Breast epithelium (tissue), 3 donors: ENCODE measurements around the gene MOGAT3.

Experiments
- POLR2A ChIP-seq: fragments of 450-650 bp; IDR thresholded peaks from one replicate; pipeline ENCODE4 v1.6.1; 2016; ENCODE audit warnings: antibody characterized with exemption, mild to moderate bottlenecking, moderate library complexity
- POLR2AphosphoS5 ChIP-seq, 3 donors: sonication (generic); formaldehyde crosslinking; IDR thresholded peaks; one replicate each; pipeline ENCODE4 v1.6.1; 2017; ENCODE audit warnings: antibody characterized with exemption in 3 of 3
- TF ChIP-seq, protein P1 (sequence below), 3 donors: fragments of 450-650 bp; IDR thresholded peaks; one replicate each; pipeline ENCODE4 v1.5.1; 2016 to 2017; ENCODE audit warnings: antibody characterized with exemption in 3 of 3, mild to moderate bottlenecking in 3 of 3, moderate library complexity in 3 of 3

DNA sequence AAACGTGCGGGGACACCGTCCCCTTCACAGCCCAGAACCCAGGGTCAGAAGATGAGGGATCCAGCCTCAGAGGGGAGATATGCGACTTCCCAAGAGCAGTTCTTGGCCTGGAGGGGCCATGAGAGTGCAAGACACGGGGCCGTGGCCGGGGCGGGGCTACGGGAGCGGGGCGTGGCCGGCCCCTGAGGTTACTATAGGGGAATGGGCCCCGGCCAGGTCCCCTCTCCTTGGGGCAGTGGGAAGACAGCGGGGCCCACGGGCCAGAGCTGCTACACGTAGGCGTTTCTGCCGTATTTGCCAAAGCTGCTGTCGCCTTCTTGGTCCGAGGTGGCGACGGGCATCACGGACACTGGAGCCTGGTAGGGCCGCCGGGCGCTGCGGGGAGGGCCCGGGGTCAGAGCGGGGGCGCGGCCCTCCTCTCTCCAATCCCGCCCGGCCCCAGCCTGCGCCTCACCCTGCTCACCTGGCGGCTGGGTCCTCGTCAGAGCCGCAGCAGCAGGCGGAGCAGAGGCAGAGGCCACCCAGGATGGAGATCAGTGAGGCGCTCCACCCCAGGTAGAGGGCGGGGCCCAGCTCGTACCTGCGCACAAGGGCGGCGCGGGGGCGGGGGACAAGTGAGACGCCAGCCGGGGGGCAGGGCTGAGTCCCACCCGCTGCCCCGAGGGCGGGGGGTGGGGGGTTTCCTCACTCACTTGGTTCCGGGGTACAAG lies 31.5 kb upstream of the MOGAT3 start:
- TF ChIP-seq POLR2A, result no peak
- TF ChIP-seq POLR2AphosphoS5 (IDR thresholded peaks at IDR 0.05), result no peak
- TF ChIP-seq, protein P1, sequence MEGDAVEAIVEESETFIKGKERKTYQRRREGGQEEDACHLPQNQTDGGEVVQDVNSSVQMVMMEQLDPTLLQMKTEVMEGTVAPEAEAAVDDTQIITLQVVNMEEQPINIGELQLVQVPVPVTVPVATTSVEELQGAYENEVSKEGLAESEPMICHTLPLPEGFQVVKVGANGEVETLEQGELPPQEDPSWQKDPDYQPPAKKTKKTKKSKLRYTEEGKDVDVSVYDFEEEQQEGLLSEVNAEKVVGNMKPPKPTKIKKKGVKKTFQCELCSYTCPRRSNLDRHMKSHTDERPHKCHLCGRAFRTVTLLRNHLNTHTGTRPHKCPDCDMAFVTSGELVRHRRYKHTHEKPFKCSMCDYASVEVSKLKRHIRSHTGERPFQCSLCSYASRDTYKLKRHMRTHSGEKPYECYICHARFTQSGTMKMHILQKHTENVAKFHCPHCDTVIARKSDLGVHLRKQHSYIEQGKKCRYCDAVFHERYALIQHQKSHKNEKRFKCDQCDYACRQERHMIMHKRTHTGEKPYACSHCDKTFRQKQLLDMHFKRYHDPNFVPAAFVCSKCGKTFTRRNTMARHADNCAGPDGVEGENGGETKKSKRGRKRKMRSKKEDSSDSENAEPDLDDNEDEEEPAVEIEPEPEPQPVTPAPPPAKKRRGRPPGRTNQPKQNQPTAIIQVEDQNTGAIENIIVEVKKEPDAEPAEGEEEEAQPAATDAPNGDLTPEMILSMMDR (IDR thresholded peaks at IDR 0.05), result no peak
